Muscle layer of colon (tissue), 2 donors: Measurements from ENCODE around the gene CFAP69.

Experiments
- H3K27ac ChIP-seq: one replicate; pipeline ENCODE4 v1.7.0; 2013; ENCODE audit warnings: low read depth, mild to moderate bottlenecking, low read length, moderate library complexity
- H3K27me3 ChIP-seq, 2 donors: one replicate each; pipeline ENCODE4 v1.7.0; 2013; ENCODE audit warnings: low read length in 2 of 2, mild to moderate bottlenecking in 2 of 2; ENCODE audit not compliant: insufficient read depth in 2 of 2, control insufficient read depth in 1 of 2
- H3K36me3 ChIP-seq: one replicate; pipeline ENCODE4 v1.7.0; 2013; ENCODE audit warnings: mild to moderate bottlenecking, low read length; ENCODE audit not compliant: insufficient read depth
- H3K4me1 ChIP-seq: one replicate; pipeline ENCODE4 v1.7.0; 2013; ENCODE audit warnings: mild to moderate bottlenecking, low read length; ENCODE audit not compliant: insufficient read depth
- H3K4me3 ChIP-seq, 2 donors: one replicate each; pipeline ENCODE4 v1.7.0; 2013; ENCODE audit warnings: low read length in 2 of 2, low read depth in 1 of 2, mild to moderate bottlenecking in 1 of 2, moderate library complexity in 1 of 2
- H3K9ac ChIP-seq: one replicate; pipeline ENCODE4 v1.7.0; 2013; ENCODE audit warnings: low read length
- H3K9me3 ChIP-seq: one replicate; pipeline ENCODE4 v1.7.0; 2013; ENCODE audit warnings: mild to moderate bottlenecking, low read length
- donor health status: abdominal sarcoma.
- donor health status: Adenocarcinoma of cecum.

The CFAP69 gene, protein sequence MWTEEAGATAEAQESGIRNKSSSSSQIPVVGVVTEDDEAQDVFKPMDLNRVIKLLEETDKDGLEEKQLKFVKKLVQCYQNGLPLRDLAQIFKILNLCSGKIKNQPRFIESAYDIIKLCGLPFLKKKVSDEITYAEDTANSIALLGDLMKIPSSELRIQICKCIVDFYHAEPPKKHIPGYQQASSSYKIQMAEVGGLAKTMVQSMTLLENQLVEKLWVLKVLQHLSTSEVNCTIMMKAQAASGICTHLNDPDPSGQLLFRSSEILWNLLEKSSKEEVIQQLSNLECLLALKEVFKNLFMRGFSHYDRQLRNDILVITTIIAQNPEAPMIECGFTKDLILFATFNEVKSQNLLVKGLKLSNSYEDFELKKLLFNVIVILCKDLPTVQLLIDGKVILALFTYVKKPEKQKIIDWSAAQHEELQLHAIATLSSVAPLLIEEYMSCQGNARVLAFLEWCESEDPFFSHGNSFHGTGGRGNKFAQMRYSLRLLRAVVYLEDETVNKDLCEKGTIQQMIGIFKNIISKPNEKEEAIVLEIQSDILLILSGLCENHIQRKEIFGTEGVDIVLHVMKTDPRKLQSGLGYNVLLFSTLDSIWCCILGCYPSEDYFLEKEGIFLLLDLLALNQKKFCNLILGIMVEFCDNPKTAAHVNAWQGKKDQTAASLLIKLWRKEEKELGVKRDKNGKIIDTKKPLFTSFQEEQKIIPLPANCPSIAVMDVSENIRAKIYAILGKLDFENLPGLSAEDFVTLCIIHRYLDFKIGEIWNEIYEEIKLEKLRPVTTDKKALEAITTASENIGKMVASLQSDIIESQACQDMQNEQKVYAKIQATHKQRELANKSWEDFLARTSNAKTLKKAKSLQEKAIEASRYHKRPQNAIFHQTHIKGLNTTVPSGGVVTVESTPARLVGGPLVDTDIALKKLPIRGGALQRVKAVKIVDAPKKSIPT

DNA sequence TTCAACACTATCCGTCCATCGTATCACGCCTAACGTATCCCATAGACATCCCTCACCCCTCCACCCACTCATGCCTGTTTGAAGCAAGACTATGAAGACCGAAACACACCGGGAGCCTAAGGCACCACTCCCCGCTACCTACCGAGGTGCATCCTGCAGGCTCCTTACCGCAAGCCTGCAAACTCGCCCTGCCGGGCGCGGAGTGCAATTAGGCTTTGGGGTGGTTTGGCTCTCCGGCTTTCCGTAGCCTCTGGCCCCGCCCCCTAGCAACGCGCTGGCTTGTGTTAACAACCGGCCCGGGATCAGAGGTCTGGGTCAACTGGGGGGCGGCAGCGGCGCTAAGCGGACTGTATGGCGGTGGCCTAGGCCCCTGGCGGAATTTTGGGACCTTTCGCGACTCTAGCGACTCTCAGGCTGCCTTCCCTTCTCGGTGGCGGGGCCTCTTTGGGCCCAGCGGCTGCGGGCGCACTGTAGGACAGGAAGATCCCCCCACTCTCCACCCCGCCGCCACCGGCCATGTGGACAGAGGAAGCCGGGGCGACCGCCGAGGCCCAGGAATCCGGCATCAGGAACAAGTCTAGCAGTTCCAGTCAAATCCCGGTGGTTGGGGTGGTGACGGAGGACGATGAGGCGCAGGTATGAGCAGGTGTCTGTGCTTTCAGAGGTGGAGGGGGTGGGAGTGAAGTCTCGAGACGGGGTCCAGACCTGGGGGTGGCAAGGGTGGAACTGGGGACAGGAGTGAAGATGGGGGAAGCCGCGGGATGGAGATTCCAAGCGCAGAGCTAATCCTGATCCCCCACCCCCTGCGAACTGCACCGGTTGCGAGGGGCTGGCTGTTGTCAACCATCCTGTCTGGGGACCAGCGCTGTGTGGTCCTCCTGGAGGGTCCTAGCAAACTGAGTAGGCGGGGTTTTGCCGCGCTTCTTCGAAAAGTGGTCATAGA, at the start of gene CFAP69:
Gene CFAP69 (plus strand): TSS at position 266 of the 943 bp plus-strand sequence. CDS start 251 bp downstream, at position 517.
- Histone ChIP-seq H3K4me1 (peaks cover 7% of the 10 kb centered on the region), H3K4me3 (peak within 1 kb of the TSS; percentile 84 to 85), H3K9ac (peak within 1 kb of the TSS; percentile 83), H3K27me3 (no peaks in the 10 kb centered on the region), H3K9me3 (no peaks in the 10 kb centered on the region), H3K36me3 (no peaks in the 10 kb centered on the region), H3K27ac (peak within 1 kb of the TSS; percentile 76)

GRCh38 chr7:90201500-90202195, 43.3 kb upstream of the CFAP69 start:
- H3K36me3 ChIP-seq: no peaks in the 10 kb centered on the region
- no peaks in the 10 kb centered on the region for H3K4me1 ChIP-seq
- no peak overlapping the region for H3K27ac ChIP-seq
- no peak overlapping the region for H3K9ac ChIP-seq
- H3K27me3 ChIP-seq: no peaks in the 10 kb centered on the region
- no peaks in the 10 kb centered on the region for H3K9me3 ChIP-seq
- H3K4me3 ChIP-seq: no peak overlapping the region

DNA sequence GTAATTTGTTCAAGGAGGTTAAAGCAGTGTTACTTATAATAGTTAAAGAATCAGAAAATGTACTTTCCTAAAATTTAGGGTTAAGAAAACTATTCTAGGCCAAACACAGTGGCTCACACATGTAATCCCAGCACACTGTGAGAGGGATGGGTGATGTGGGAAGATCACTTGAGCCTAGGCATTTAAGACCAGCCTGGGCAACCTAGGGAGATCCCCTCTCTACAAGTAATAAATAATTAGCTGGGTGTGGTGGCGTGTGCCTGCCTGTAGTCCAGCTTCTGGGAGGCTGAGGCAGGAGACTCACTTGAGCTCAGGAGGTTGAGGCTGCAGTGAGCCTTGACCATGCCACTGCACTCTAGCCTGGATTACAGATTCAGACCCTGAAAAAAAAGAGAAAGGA, 37.0 kb upstream of the CFAP69 start:
- H3K9ac ChIP-seq: no peak overlapping the region
- H3K4me1 ChIP-seq: peaks cover 7% of the 10 kb centered on the region
- H3K27me3 ChIP-seq: no peaks in the 10 kb centered on the region
- H3K4me3 ChIP-seq: no peak overlapping the region
- H3K36me3 ChIP-seq: no peaks in the 10 kb centered on the region
- H3K27ac ChIP-seq: no peak overlapping the region
- no peaks in the 10 kb centered on the region for H3K9me3 ChIP-seq

DNA sequence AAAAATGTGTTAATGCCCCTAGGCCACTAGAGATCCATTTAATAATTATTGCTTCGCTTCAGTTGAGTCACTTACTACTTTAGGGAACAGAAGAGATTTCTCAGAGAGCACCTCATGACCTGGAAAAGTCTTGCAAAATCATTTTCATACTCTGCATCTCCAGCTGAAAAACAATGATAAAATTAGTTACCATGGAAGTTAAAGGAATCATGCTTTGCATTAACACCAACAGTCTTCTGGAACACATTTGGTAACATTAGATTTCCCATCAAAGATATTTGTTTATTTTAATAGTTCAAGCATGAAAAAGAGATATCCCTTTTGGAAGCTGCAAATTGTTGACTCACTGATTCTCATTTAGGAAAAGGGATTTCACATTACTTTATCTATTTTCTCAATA, 35.2 kb upstream of the CFAP69 start:
- H3K4me1 ChIP-seq: peaks cover 7% of the 10 kb centered on the region
- no peaks in the 10 kb centered on the region for H3K9me3 ChIP-seq
- no peaks in the 10 kb centered on the region for H3K27me3 ChIP-seq
- H3K36me3 ChIP-seq: no peaks in the 10 kb centered on the region
- no peak overlapping the region for H3K27ac ChIP-seq
- no peak overlapping the region for H3K4me3 ChIP-seq
- no peak overlapping the region for H3K9ac ChIP-seq

- no peaks in the 10 kb centered on the region for H3K36me3 ChIP-seq
- H3K9me3 ChIP-seq: no peaks in the 10 kb centered on the region
- H3K27ac ChIP-seq: no peak overlapping the region
- H3K4me3 ChIP-seq: peak overlapping the region in 1 of 2 donors; percentile 88
- peaks cover 7% of the 10 kb centered on the region for H3K4me1 ChIP-seq
- no peak overlapping the region for H3K9ac ChIP-seq
- no peaks in the 10 kb centered on the region for H3K27me3 ChIP-seq
These were observed 34.5 kb upstream of the CFAP69 start for GRCh38 chr7:90210475-90210874.

DNA sequence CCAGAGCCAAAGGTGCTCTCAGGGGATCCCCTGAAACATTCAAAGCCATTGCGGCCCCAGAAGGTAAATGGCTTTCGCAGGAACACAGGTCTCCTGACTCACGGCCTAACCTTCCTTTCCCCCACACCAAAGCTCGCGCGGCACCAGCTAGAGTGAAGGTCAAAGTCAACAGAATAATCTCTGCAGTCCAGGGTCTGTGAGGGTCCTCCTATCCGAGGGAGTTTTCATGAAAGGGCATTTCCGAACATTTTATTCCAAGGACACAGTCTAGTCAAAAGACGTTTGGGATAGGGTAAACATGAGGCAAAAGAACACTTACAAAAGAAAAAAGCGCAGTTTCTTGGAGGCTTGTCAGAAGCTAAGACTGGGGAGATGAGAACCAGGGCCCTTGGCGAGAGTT, 34.0 kb upstream of the CFAP69 start:
- Histone ChIP-seq H3K36me3 (no peaks in the 10 kb centered on the region), H3K9me3 (no peaks in the 10 kb centered on the region), H3K27ac (peak overlapping the region; percentile 74), H3K9ac (peak overlapping the region; percentile 80), H3K4me1 (peaks cover 7% of the 10 kb centered on the region), H3K27me3 (no peaks in the 10 kb centered on the region), H3K4me3 (peak overlapping the region; percentile 63 to 88)

GRCh38 chr7:90211391-90212148, 33.4 kb upstream of the CFAP69 start, which contains the start of gene STEAP2:
Gene STEAP2 (plus strand): TSS chr7:90211740. CDS start chr7:90225083, 13,343 bp downstream.
- Histone ChIP-seq H3K9ac (peak within 1 kb of the TSS; percentile 87), H3K4me1 (peaks cover 7% of the 10 kb centered on the region), H3K27me3 (no peaks in the 10 kb centered on the region), H3K9me3 (no peaks in the 10 kb centered on the region), H3K4me3 (peak within 1 kb of the TSS; percentile 63 to 88), H3K27ac (peak within 1 kb of the TSS; percentile 79), H3K36me3 (no peaks in the 10 kb centered on the region)

GRCh38 chr7:90212149-90212495, 32.9 kb upstream of the CFAP69 start:
- peak overlapping the region; percentile 63 to 88 for H3K4me3 ChIP-seq
- H3K27me3 ChIP-seq: no peaks in the 10 kb centered on the region
- H3K9ac ChIP-seq: peak overlapping the region; percentile 87
- H3K36me3 ChIP-seq: no peaks in the 10 kb centered on the region
- H3K9me3 ChIP-seq: no peaks in the 10 kb centered on the region
- H3K4me1 ChIP-seq: peaks cover 7% of the 10 kb centered on the region
- H3K27ac ChIP-seq: peak overlapping the region; percentile 79

GRCh38 chr7:90213521-90213920, 31.5 kb upstream of the CFAP69 start:
- H3K27me3 ChIP-seq: no peaks in the 10 kb centered on the region
- H3K9me3 ChIP-seq: no peaks in the 10 kb centered on the region
- H3K4me3 ChIP-seq: peak overlapping the region in 1 of 2 donors; percentile 16
- peaks cover 7% of the 10 kb centered on the region for H3K4me1 ChIP-seq
- H3K9ac ChIP-seq: peak overlapping the region; percentile 43
- no peak overlapping the region for H3K27ac ChIP-seq
- no peaks in the 10 kb centered on the region for H3K36me3 ChIP-seq
